Activated CD8-positive, alpha-beta memory T cell treated with anti-CD3 and anti-CD28 coated beads, Interleukin-2, amount 50 U/mL, for 4 hours (primary cell): ENCODE results near the gene MIPEP.
"Not testable (repeated sequence)": the region's sequence is repeated elsewhere in the genome, so short reads cannot be mapped to it uniquely, and the experiment has no call there.

ENCODE experiments used
- DNase-seq: peaks from one replicate; pipeline ENCODE4 v3.0.0-alpha.2; 2020

The MIPEP gene

DNA sequence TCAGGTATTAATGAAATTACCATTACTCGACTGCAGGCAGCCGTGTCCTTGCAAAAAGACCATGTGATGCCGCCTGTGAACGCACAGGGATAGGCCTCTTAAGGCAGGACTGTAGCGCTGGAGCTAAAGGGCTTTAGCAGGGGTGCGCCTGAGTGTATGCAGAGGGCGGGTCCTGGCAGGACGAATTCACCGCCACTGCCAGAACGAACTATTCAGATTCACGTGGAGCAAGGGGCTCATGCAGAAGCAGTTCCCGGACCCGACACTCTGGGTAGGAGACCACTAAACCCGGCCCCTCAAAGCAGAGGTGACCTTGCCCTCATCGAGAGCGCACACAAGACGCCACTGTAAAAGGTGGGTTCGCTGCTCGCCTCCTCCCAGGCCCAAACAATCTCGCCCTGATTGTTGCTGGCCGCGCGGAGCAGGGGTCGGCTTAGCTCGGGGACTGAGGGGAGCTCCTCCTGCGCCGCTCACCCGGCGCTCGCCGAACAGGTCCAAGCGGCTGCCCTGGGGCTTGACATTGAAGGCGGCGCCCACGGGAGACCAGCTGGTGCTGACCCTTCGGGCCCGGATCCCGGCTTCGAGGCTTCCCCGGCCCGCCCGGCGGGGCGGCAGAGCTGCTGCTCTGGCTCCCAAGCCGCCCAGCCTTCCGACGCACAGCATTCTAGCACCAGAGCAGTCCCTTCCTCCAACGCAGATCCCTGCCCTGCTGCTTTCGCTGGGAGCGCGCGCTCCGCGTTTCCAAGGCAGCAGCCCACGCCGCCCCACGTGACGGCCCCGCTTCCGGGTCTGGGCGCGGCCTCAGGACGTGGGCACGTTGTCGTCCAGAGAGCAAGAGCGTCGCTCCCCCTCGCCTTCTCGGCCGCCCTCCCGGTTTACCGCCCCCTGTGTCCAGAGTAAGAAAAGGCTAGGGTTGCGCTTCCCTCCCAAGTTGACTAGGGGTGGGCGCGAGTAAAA lies at the start of gene MIPEP:
TSS of gene MIPEP (minus strand) at position 743 of the 957 bp plus-strand sequence. CDS start at position 663, 80 bp downstream.
- peak; percentile 94 for DNase-seq

DNA sequence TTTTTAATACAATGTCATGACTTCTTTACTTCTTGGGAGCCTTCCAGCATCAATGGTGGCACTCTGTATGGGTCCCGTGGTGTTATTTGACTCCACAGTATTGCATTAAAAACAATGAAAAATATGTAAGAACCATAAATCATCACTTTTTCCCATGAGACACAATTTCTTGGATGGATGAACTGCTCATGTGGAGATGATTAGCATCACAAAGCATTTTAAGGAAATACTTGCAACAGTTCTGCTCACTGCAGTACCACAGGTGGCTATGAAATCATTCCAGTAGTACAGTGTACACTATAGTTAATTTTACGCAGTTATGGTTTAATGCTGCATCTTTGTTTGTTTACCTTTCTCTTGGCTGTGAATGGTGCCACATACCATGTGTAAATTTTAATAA lies 45.3 kb upstream of the MIPEP start:
- no peak for DNase-seq

DNA sequence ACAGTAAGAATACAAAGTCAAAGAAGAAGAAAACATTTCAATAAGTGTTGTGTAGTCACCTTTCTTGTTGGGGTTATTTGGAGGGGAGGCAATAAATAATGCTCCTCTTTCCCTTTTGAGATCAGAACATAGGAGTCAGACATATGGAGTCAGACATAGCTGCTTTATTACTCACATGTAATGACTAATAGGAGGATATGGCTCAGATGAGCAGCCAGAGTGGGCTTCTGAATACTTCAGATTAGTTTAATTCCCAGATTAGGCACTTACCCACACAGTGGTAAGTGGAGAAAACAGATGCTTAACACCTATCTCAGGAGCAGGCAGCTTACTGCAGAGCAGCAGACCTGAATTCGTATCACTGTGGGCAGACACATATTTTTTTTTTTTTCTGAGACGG lies 39.8 kb upstream of the MIPEP start:
- DNase-seq = no peak

DNA sequence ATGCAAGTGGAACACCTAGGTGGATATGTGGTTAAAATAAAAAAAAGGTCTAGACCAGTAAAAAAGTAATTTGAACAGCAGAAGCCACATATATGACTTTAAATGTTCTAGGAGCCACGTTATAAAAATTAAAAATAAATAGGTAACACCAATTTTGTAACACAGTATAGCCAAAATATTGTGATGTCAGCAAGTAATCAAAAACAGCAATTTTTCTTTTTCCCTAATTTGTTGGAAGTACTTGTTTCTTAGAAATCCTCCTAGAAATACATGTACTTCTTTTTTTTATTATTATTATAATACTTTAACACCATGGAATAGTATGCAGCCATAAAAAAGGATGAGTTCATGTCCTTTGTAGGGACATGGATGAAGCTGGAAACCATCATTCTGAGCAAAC lies 33.8 kb upstream of the MIPEP start:
- no peak for DNase-seq

DNA sequence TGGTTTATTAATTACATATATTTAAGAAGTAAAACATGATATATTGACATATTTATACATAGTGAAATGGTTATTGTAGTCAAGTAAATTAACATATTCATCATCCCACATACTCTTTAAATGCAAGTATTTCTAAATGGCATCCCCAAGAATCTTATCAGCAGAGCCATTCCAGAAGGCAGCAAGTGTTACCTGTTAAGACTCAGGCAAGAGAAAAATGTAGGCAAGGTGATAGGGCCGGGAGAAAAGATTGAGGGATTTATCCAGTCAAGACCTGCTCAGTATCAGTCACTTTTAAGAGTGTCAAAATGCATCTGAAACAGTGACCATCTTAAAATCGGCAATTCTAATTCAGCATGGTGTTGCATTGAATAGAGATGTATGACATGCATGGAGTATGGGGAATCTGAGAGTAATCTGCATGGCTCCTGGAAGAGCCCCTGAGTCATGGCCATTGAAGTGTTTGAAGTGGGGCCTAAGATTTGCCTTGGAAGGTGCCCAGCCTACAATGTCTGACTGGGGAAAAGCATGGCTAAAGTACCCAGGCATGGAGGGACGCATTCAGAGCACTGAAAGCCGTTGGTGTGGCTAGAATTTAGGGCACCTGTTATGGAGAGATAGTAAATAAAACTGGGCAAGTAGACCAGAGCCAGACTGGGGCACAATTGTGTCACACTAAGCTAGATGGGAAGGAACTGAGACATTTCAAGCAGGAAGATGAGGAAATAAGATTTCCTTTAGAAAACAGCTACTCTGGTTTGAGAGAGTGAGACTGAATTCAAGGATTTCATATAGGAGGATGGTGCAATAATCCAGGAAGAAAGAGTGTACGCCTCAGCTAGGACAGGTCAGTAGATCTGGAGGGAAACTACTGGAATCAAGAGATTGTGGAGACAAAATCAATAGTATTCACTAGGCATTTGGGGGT lies 33.1 kb upstream of the MIPEP start:
- DNase-seq = no peak

DNA sequence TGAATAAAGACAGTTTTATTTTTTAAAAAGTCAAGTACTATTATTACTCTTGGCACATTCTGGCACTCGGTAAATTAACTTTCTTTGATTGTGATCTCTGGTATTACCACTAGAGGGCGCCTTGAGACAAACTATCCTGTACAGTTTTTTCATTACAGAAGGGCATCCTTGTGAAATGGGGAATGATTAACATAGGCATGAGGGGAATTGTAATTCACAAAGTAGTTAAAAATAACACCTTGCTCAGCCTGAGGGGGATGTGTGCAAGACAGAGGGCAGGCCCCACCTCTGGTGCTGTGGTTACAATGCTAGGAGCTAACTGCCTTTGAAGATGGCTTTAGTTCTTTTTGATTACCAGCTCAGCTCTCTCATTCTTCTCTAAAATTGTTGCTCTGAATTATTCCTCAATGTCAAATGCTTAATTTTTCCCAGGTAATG lies 32.3 kb upstream of the MIPEP start:
- no peak for DNase-seq

DNA sequence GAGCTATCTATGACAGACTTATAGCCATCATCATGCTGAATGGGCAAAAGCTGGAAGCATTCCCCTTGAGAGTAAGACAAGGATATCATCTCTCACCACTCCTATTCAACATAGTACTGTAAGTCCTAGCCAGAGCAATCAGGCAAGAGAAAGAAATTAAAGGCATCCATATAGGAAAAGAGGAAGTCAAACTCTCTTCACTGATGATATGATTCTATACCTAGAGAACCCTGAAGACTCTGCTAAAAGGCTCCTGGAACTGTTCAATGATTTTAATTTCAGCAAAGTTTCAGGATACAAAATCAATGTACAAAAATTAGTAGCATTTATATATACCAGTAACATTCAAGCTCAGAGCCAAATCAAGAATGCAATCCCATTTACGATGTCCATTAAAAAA lies 29.8 kb upstream of the MIPEP start:
- DNase-seq = no peak

DNA sequence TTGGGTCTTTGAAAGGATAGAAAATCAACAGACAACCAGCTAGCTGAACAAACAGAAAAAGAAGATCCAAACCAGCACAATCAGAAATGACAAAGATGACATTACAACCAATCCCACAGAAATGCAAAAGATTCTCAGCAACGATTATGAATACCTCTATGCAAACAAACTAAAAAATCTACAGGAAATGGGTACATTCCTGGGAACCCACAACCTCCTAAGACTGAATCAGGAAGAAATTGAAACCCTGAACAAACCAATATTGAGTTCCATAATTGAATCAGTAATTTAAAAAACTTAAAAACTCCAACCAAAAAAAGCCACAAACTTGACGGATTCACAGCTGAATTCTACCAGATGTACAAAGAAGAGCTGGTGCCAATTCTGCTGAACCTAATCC lies 29.0 kb upstream of the MIPEP start:
- DNase-seq = no peak

DNA sequence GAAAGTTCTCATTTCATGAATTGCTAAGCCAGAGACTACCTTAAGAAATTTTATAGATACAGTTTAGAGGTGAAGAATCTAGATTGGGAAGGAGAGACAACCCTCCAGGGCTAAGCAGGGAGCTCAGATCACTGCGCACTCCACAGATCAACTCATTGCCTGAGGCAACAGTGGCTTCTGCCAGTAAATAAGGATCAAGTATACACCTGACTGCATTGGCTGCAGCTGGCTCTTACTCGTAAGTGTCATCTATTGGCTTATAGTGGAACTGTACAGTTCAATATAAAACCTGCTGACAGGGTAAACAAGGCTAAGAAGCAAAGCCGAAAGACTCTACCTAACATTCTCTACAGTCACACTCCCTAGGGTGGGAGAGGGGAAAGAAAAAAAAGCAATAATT lies 26.1 kb upstream of the MIPEP start:
- no peak for DNase-seq

DNA sequence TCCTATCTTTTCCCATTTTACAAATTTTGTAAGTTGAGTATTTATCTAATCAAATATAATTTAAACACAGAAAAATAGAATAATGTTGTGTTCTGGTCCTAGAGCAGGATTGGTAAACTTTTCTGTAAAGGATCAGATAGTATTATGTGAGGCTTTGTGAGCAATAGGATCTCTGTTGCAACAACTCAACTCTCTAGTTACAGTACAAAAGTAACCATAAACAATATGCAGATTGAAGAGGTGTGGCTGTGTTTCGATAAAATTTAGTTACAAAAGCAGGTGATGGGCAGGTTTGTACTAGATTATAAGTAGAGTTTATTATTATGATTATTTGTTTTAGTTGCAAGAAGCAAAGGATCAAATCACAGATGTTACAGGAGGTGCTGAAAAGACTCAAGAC lies 23.3 kb upstream of the MIPEP start:
- DNase-seq = no peak

DNA sequence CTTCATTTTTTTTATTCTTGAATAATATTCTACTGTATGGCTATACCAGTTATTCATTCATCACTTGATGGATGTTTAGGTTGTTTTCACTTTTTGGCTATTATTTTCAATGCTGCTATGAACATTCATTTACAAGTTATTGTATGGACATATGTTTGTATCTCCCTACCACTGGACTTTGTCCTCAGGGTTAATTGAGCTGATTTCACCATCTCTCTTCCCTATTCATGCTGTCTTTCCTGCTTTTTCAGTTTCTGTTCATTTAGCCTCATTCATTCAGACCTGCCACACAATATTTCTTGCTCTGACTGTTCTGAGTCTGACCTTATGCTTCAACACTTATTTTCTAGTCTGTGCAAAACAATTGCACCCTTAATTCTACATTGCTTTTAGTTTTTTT lies 20.4 kb upstream of the MIPEP start:
- no peak for DNase-seq

DNA sequence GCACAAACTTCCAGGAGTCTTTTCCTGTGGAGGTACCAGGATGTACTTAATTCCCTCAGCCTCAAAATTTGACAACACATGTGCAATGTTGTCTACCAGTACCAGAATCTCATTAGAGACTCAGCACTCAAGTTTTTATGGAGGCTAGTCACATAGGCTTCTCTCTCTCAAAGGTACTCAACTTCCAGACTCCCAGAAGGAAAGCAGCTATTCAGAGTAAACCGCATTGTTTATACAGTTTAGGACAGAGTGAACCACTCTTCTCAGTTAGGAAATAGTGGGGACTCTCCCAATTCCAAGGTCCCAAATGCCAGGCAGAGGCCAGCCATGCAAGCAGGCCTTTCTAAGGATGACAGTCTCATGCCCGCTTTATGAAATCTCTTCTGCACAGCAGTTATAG lies 16.6 kb upstream of the MIPEP start:
- no peak for DNase-seq

DNA sequence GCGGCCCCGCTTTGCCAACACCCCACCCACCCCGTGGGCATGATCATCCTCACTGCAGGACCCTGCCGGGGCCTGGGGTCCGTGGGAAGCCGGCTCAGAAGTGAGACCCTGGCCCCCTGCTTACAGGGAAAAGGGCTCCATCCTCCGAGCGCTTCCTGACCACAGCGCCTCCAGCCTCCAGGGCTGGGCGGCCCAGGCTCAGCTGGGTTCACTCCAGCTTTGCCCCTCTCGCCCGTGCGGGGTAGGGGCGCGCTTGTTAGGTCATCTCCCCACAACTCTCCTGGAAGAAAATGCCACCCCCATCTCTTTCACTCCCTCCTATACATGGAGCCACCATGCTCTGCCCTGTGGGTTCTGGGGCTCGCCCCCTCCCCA lies 14.7 kb upstream of the MIPEP start:
- no peak for DNase-seq

DNA sequence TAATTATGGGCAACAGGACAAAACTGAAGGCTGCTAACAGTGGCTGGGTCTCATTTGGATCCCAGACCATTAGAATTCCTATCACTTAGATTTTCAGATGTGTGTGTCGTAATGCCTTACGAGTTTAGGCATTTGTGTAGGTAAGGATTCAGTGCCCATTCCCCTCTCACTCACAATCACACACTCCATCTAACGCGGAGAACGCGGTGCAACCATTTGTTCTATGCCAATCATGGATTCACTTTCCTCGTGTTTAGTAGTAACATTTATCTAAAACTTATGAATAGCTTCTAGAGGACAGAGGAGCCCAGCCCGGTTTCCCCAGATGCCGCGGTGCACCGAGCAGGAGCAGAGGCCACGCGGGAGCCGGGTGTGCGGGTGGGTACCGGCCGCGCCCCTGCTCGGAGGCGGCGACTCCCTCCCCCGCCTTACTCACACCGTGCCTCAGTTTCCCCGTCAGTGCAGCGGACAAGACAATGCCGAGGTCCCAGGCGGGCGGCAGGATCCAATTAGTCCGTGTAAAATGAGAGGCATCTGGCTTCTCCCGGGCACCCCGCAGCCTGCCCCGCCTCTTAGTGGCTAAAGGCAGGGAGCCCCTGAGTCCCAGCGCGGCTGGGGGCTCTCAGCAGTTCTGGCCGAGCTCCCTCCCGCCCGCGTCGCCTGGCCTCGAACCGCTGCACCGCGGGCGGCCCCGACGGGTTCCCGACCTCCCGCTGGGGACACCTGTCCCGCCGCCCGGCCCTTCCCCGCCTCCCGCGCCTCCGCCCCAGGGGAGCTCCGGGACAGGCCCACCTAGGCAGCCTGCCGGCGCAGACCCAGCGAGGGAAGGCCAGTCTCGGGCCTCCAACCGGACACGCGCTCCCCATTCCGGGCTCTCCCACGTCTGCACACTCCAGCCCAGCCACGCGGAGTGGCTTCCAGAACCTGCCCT lies 14.0 kb upstream of the MIPEP start:
- no peak for DNase-seq

DNA sequence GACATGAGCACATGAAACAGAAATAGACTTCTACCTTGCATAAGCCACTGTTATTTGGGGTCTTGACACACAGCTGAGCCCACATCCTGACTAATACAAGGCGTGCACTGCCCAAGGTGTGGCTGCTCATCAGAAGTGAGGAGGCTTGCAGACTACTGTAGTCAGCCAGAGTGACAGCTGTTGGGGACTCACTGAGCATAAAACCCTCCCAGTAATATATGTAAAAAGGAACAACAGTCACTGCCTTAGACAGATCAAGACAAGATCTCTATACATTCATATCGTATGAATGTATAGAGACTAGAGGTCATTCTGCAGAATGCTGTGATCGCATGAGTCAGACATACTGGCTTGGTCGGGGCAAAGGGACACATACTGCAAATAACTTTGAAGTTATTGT lies 12.2 kb upstream of the MIPEP start:
- DNase-seq = no peak

DNA sequence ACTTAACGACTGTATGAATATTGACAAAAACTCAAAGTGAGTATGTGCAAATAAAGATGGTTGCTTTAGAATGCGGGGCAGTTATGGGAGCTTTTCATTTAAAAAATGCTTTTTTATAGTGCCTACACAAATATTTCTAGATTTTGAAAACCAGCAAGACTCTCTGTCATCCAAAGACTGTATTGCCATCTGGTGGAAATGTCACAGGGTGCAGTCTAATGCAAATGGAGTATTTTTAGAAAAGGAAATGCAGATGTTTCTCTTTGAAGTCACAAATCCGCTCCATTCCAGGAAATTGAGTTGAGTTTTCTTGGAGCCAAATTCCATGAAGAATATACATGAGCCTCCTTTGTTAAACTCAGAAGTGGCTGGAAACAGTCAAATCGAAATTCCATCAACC lies 10.4 kb upstream of the MIPEP start:
- no peak for DNase-seq

DNA sequence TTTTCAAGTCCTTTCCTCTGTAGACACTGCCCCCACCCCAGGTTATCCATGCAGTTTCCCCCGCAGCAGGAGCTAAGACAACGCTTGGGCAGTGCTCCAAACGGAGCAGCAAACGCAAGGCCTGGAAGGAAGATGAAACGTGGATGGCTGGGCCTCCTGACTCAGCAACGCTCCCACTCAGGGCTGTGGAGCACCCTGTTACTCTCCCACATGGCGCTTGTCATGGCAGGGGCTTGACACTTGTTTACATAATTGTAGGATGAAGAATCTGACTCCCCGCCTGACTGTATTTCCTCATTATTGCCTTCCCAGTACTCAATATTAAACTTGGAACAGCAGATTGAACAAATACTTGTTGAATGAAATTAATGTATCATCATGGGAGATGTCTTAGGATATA lies 8.9 kb upstream of the MIPEP start:
- DNase-seq = no peak

DNA sequence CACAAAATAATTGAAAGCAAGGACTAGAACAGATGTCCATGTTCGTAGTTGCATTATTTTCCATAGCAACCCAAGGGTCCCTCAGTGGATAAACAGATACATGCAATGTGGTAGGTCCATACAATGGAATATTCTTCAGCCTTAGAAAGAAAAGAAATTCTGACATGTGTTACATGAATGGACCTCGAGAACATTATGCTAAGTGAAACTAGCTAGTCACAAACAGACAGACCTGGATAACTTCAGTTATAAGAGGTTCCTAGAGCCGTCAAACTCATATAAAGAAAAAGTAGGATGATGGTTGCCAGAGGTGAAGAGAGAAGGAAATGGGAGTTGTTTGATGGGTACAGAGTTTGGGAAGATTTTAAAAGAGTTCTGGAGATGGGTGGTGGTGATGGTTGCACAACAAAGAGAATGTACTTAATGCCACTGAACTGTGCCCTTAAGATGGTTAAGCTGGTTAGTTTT lies 8.3 kb upstream of the MIPEP start, which contains the start of gene C1QTNF9B:
TSS of gene C1QTNF9B (minus strand) at position 51 of the 468 bp plus-strand sequence.
- DNase-seq = not testable (repeated sequence)

DNA sequence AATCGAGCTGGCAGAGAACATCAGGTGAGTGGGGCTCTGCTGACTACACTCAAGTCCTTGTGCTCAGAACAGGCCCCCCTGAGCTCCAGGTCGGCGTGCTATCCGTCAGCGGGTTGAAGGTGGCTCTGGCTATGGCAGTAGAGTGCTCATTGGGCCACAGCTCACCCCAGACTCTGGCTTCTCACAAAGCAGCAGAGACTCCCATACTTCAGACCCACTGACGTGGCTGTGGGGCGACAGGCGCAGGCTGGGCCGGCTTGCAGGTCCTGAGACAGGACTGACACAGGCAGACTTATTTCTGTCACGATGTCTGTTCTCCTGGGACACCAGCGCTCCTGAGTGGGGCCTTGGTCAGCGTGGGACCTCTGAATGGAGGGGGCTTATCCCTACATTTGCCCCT lies 5.5 kb upstream of the MIPEP start:
- not testable (repeated sequence) for DNase-seq

DNA sequence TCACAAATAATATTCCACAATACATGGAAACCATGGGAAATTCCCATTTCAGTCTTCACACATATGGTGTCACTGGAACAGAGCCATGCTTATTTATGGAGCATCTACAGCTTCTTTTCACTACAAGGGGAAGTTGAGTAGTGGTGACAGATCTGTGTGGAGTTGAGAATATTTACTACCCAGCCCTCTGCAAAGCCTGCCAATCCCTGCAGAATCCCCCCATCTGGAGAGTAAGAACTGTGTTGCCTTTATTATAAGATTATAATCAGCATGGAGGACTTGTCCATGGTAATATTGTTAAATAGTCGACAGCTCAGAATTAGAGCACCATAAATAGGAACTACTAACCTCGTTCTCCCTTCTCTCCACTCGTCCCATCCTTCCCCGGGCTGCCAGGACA lies 4.6 kb upstream of the MIPEP start:
- DNase-seq = not testable (repeated sequence)

DNA sequence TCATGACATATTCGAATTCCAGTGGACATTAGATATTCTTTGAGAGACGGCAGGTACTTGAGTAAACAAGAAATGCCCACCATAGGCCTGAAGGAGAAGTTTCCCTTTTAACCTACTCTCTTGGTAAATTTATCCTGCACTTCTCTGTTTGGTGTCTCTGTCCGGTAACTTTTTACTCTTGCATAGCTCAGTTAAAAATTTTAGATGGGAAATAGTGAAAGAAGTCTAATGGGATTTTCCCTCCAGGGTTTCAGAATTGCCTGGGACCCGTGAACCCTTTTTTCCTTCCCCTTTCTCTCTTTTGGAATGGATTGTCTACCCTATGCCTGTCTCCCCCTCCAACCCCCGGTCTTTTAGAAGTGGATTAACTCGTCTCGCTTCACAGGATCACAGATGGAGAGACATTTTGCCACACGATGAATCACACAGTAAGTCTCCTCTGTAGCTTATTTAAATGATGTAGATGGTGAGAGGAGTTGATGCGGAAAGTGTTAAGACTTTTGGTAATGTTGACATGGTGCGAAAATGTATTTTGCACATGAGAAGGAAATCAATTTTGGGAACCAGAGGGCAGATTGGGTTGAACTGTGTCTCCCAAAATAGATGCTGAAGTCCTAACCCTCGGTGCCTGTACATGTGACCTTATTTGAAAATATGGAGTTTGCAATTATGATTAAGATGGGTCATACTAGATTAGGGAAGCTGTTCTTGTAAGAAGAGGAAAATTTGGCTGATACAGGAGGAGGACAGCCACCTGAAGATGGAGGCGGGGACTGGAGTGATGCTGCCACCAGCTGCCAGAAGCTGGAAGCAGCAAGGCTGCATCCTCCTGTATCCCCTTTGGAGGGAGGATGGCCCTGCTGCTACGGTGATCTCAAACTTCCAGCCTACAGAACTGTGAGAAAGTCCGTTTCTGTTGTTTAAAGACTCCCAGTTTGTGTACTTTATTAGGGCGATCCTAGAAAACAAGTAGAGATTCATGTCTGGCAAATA lies 711 bp upstream of the MIPEP start:
- no peak for DNase-seq
